ENCODE measurements around the gene EXD3.
A peak's percentile ranks its signal among the peaks of the same experiment; 100 is the strongest.

EXD3 gene

GRCh38 chr9:137439158-137439714, 16.3 kb upstream of the EXD3 start:
- TF ChIP-seq, protein P1, sequence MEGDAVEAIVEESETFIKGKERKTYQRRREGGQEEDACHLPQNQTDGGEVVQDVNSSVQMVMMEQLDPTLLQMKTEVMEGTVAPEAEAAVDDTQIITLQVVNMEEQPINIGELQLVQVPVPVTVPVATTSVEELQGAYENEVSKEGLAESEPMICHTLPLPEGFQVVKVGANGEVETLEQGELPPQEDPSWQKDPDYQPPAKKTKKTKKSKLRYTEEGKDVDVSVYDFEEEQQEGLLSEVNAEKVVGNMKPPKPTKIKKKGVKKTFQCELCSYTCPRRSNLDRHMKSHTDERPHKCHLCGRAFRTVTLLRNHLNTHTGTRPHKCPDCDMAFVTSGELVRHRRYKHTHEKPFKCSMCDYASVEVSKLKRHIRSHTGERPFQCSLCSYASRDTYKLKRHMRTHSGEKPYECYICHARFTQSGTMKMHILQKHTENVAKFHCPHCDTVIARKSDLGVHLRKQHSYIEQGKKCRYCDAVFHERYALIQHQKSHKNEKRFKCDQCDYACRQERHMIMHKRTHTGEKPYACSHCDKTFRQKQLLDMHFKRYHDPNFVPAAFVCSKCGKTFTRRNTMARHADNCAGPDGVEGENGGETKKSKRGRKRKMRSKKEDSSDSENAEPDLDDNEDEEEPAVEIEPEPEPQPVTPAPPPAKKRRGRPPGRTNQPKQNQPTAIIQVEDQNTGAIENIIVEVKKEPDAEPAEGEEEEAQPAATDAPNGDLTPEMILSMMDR (IDR thresholded peaks at IDR 0.05; ENCODE audit: low read depth, low read length), result no peak
- no peak for DNase-seq (ENCODE audit: extremely low read depth, low read depth)

DNA sequence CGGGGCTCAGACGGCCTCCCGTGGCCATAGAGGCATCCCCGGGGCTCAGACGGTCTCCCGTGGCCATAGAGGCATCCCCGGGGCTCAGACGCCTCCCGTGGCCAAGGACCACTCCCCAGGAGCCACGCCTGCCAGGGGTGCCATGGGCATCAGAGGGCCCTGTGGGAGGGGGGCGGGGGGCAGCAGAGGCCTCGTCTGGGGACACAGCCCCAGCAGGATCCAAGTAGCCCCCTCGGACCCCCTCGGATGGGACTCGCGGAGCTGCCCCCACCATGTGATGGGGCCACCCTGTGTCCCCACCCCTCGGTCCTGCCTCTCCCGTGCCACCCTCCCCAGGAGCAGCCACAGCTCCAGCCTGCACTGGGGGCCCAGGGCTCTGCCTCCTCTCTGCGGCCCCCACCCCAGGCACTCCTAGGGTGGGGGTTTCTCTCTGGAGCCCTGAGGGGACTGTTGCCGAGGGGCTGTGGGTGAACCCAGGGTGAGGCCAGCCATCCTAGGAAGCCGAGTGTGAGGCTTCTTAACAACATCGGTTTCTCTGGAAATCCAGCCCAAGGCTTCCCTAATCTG, 15.7 kb upstream of the EXD3 start:
- DNase-seq (ENCODE audit: extremely low read depth, low read depth), result no peak
- TF ChIP-seq, protein P1 (IDR thresholded peaks at IDR 0.05; ENCODE audit: low read depth, low read length), result no peak

DNA sequence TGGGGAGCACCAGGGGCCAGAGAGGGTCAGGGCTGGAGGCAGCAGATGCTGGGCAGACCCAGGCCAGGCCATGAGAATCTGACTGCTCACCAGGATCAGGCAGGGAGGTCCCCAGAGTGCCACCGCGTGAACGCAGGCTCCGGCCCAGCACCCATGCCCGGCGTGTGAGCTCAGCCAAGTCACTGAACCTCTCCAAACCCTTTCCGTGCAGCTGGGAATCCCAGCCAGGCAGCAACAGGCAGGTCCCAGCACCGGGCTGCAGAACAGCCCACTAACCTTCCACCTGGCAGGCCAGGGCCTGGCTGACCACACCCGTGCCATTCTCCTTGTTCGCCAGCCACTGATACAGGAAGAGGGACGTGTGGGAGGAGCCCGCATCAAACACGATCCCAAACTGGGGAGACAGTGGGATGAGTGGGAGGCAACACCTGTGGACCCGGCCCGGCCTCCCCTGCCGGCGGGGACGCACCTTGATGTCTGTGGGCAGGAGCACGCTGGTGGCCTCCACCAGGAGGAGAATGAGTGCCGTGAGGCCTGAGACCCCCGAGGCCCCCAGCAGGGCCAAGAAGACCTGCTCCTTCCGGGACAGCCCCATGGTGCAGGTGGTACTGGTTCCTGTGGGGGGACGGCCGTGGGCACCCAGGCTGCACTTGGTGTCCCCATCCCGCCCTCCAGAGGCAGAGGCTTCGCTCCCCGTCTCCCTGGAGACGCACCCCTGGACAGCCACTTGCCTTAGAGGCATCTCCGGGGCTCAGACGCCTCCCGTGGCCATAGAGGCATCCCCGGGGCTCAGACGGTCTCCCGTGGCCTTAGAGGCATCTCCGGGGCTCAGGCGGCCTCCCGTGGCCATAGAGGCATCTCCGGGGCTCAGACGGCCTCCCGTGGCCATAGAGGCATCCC, 15.0 kb upstream of the EXD3 start:
- TF ChIP-seq, protein P1 (IDR thresholded peaks at IDR 0.05; ENCODE audit: low read depth, low read length), result no peak
- no peak for DNase-seq (ENCODE audit: extremely low read depth, low read depth)

GRCh38 chr9:137436761-137437600, 14.0 kb upstream of the EXD3 start:
- TF ChIP-seq, protein P1 (IDR thresholded peaks at IDR 0.05; ENCODE audit: low read depth, low read length), result no peak

GRCh38 chr9:137435980-137436760, 13.2 kb upstream of the EXD3 start:
- peak; percentile 30 for DNase-seq (ENCODE audit: extremely low read depth, low read depth)
- TF ChIP-seq, protein P1 (IDR thresholded peaks at IDR 0.05; ENCODE audit: low read depth, low read length), result no peak

More at GRCh38 chr9:137436761-137437600, 14.0 kb upstream of the EXD3 start:
- no peak for DNase-seq (ENCODE audit: extremely low read depth, low read depth)

DNA sequence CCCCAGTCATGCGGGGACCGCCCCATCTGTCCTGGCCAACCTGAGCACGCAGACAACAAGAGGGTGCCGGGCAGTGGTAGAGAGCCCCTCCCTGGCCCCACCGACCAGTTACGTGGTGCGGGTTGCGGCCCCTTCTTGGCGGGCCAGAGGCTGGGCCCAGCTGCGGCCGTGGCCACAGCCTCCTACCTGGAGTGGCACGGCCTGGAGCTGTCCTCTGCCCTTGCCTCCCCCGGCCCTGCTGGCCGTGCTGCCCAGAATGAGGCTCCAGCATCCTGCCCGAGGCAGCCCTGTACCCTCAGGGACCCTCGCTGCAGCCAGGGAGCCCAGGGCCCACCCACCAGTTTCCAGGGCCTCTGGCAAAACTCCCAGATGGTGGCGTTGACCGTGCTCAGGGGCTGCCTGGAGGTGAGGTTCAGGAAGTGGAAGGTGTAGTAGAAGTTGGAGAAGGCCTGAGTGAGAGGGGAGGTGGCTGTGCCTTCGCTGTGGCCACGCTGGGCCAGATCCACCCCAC, 12.5 kb upstream of the EXD3 start:
- DNase-seq (ENCODE audit: extremely low read depth, low read depth), result no peak
- TF ChIP-seq, protein P1 (IDR thresholded peaks at IDR 0.05; ENCODE audit: low read depth, low read length), result no peak
